Suprapubic skin (tissue), 4 donors: ENCODE data around the gene GPR137B.

Experiments used
- POLR2A ChIP-seq, 2 donors: fragments of 450-650 bp; IDR thresholded peaks; one replicate each; pipeline ENCODE4 v1.6.1; 2017; ENCODE audit warnings: antibody characterized with exemption in 2 of 2, mild to moderate bottlenecking in 2 of 2, moderate library complexity in 2 of 2
- POLR2AphosphoS5 ChIP-seq, 3 donors: sonication (generic); formaldehyde crosslinking; IDR thresholded peaks; one replicate each; pipeline ENCODE4 v1.6.1; 2017; ENCODE audit warnings: antibody characterized with exemption in 3 of 3
- TF ChIP-seq, protein P1 (sequence below), 2 donors: fragments of 200-600 bp in 1 of 2; fragments of 450-650 bp in 1 of 2; sonication (generic) in 1 of 2; IDR thresholded peaks; one replicate each; pipeline ENCODE4 v1.5.1; 2016 to 2019; ENCODE audit warnings: antibody characterized with exemption in 2 of 2, mild to moderate bottlenecking in 1 of 2, moderate library complexity in 1 of 2

DNA sequence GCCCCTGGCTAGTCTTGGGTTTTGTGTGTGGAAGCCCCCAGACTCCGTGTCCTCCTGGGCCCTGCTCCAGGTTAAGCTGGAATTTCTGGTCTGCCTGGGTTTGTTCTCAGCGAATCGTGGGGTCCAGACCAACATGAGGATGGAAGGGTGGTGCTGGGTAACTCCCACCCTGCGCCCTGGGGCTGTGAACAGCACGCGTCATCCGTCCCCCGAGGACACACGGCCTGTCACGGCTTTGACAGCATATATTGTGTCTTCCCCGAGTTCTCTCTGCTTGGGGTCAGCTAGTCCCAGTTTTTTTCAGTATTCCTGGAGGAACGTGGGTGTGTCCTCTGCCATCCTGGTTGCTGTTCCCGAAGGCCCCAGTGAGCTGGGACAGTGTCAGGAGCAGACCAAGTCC is 11.8 kb downstream of the GPR137B start:
- TF ChIP-seq, protein P1, sequence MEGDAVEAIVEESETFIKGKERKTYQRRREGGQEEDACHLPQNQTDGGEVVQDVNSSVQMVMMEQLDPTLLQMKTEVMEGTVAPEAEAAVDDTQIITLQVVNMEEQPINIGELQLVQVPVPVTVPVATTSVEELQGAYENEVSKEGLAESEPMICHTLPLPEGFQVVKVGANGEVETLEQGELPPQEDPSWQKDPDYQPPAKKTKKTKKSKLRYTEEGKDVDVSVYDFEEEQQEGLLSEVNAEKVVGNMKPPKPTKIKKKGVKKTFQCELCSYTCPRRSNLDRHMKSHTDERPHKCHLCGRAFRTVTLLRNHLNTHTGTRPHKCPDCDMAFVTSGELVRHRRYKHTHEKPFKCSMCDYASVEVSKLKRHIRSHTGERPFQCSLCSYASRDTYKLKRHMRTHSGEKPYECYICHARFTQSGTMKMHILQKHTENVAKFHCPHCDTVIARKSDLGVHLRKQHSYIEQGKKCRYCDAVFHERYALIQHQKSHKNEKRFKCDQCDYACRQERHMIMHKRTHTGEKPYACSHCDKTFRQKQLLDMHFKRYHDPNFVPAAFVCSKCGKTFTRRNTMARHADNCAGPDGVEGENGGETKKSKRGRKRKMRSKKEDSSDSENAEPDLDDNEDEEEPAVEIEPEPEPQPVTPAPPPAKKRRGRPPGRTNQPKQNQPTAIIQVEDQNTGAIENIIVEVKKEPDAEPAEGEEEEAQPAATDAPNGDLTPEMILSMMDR (IDR thresholded peaks at IDR 0.05) = no peak
- TF ChIP-seq POLR2AphosphoS5 (IDR thresholded peaks at IDR 0.05) (no peak), POLR2A (IDR thresholded peaks at IDR 0.05) (no peak)
